Astrocyte (in vitro differentiated cells and primary cell): Measurements from ENCODE around the gene DSP.

ENCODE experiments used
- EZH2 ChIP-seq: IDR thresholded peaks from 2 replicates; pipeline ENCODE4 v1.6.1; 2012; ENCODE audit warnings: mild to moderate bottlenecking, low read length, inconsistent platforms; ENCODE audit not compliant: insufficient read depth
- TF ChIP-seq, protein P1 (sequence below): IDR thresholded peaks from 2 replicates; pipeline ENCODE4 v1.5.1; 2011; ENCODE audit warnings: low read depth, mild to moderate bottlenecking, inconsistent platforms, low read length, moderate library complexity; ENCODE audit not compliant: insufficient read depth

DNA sequence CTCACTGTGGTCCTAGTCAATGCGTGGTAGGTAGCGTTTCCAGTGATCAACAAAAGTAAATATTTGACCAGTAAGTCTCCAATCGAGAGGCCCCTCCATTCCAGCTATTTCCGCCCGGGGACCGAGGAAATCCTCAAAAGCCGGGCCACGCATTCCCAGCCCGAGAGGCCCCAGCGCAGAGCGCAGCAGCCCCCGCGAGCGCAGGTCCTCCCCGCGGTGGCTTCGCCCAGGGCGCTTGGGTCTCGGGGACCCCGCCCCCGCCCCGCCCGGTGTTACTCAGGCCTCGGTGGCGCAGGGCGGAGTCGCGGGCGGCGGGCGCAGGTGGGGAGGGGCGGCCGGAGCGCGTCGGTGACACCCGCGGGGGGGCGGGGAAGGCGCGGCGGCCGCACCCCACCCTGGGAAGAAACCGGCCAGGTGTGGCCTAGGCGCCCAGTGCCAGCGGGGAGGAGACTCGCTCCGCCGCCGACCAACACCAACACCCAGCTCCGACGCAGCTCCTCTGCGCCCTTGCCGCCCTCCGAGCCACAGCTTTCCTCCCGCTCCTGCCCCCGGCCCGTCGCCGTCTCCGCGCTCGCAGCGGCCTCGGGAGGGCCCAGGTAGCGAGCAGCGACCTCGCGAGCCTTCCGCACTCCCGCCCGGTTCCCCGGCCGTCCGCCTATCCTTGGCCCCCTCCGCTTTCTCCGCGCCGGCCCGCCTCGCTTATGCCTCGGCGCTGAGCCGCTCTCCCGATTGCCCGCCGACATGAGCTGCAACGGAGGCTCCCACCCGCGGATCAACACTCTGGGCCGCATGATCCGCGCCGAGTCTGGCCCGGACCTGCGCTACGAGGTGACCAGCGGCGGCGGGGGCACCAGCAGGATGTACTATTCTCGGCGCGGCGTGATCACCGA lies at the start of gene DSP:
- TF ChIP-seq, protein P1, sequence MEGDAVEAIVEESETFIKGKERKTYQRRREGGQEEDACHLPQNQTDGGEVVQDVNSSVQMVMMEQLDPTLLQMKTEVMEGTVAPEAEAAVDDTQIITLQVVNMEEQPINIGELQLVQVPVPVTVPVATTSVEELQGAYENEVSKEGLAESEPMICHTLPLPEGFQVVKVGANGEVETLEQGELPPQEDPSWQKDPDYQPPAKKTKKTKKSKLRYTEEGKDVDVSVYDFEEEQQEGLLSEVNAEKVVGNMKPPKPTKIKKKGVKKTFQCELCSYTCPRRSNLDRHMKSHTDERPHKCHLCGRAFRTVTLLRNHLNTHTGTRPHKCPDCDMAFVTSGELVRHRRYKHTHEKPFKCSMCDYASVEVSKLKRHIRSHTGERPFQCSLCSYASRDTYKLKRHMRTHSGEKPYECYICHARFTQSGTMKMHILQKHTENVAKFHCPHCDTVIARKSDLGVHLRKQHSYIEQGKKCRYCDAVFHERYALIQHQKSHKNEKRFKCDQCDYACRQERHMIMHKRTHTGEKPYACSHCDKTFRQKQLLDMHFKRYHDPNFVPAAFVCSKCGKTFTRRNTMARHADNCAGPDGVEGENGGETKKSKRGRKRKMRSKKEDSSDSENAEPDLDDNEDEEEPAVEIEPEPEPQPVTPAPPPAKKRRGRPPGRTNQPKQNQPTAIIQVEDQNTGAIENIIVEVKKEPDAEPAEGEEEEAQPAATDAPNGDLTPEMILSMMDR = no peak
- no peak for TF ChIP-seq EZH2
